WERI-Rb-1 (cell line): Measurements from ENCODE around the gene KREMEN2.

Source experiments
- DNase-seq: peaks from one replicate; pipeline ENCODE4 v3.0.0-alpha.2; 2020
- H3K27ac ChIP-seq: fragments of 250-450 bp; sonication (Bioruptor Pico); 2 replicates; pipeline ENCODE4 v1.5.1; 2020; ENCODE audit warnings: mild to moderate bottlenecking, moderate library complexity
- H3K27me3 ChIP-seq: fragments of 250-450 bp; sonication (Bioruptor Pico); 2 replicates; pipeline ENCODE4 v1.5.1; 2021; ENCODE audit warnings: mild to moderate bottlenecking, low read depth, moderate library complexity; ENCODE audit not compliant: insufficient read depth, severe bottlenecking
- H3K36me3 ChIP-seq: fragments of 250-450 bp; sonication (Bioruptor Pico); 2 replicates; pipeline ENCODE4 v1.5.1; 2020; ENCODE audit warnings: mild to moderate bottlenecking, moderate library complexity
- H3K4me3 ChIP-seq: 2 replicates; pipeline ENCODE4 v1.5.1; 2011; ENCODE audit warnings: low read depth, mild to moderate bottlenecking, control low read depth, low read length
- H3K9me3 ChIP-seq: fragments of 250-450 bp; sonication (Bioruptor Pico); 2 replicates; pipeline ENCODE4 v1.5.1; 2021; ENCODE audit warnings: mild to moderate bottlenecking, moderate library complexity; ENCODE audit not compliant: severe bottlenecking
- CTCF ChIP-seq: IDR thresholded peaks from 2 replicates; pipeline ENCODE4 v1.5.1; 2011; ENCODE audit warnings: low read depth, mild to moderate bottlenecking, control low read depth, inconsistent platforms, low read length

Gene KREMEN2

GRCh38 chr16:2964475-2965336 is 631 bp downstream of the KREMEN2 start:
- Histone ChIP-seq H3K27ac (peak overlapping the region; percentile 87), H3K4me3 (peak overlapping the region; percentile 62), H3K27me3 (no peaks in the 10 kb centered on the region), H3K9me3 (peaks cover 3% of the 10 kb centered on the region), H3K36me3 (peaks cover 26% of the 10 kb centered on the region)
- no peak for TF ChIP-seq CTCF
- DNase-seq, result peak; percentile 97

GRCh38 chr16:2966043-2966807 is 2.1 kb downstream of the KREMEN2 start:
- Histone ChIP-seq H3K9me3 (peaks cover 3% of the 10 kb centered on the region), H3K36me3 (peaks cover 41% of the 10 kb centered on the region), H3K4me3 (no peak overlapping the region), H3K27ac (no peak overlapping the region; the same call in 1 of the 2 replicates), H3K27me3 (no peaks in the 10 kb centered on the region)
- no peak for TF ChIP-seq CTCF
- peak; percentile 7 for DNase-seq

- Histone ChIP-seq H3K9me3 (peaks cover 3% of the 10 kb centered on the region), H3K27ac (no peak overlapping the region), H3K27me3 (no peaks in the 10 kb centered on the region), H3K4me3 (no peak overlapping the region), H3K36me3 (peaks cover 47% of the 10 kb centered on the region)
- DNase-seq, result no peak
- TF ChIP-seq CTCF, result no peak
These were observed 2.7 kb downstream of the KREMEN2 start for GRCh38 chr16:2966808-2967191.

- peak overlapping the region; percentile 96 for H3K27ac ChIP-seq
- no peak for DNase-seq
- H3K9me3 ChIP-seq, result peaks cover 3% of the 10 kb centered on the region
- peaks cover 51% of the 10 kb centered on the region for H3K36me3 ChIP-seq
- no peak overlapping the region for H3K4me3 ChIP-seq
- no peak for TF ChIP-seq CTCF
- no peaks in the 10 kb centered on the region for H3K27me3 ChIP-seq
These were observed 3.1 kb downstream of the KREMEN2 start for GRCh38 chr16:2967211-2967631.

GRCh38 chr16:2967721-2968161 is 3.7 kb downstream of the KREMEN2 start:
- no peaks in the 10 kb centered on the region for H3K27me3 ChIP-seq
- no peak for TF ChIP-seq CTCF
- H3K4me3 ChIP-seq, result no peak overlapping the region
- H3K9me3 ChIP-seq, result peaks cover 3% of the 10 kb centered on the region
- peaks cover 56% of the 10 kb centered on the region for H3K36me3 ChIP-seq
- peak; percentile 5 for DNase-seq
- peak overlapping the region; percentile 96 for H3K27ac ChIP-seq
